Rectal smooth muscle tissue (tissue), 1 donor: ENCODE measurements around the gene DPH2.

ENCODE experiments used
- H3K27ac ChIP-seq: one replicate; pipeline ENCODE4 v1.7.0; 2013; ENCODE audit warnings: low read depth, low read length, inconsistent platforms
- H3K27me3 ChIP-seq: one replicate; pipeline ENCODE4 v1.7.0; 2013; ENCODE audit warnings: low read length; ENCODE audit not compliant: control insufficient read depth, insufficient read depth
- H3K36me3 ChIP-seq: one replicate; pipeline ENCODE4 v1.7.0; 2013; ENCODE audit warnings: low read length; ENCODE audit not compliant: control insufficient read depth, insufficient read depth
- H3K4me1 ChIP-seq: one replicate; pipeline ENCODE4 v1.7.0; 2013; ENCODE audit warnings: low read length; ENCODE audit not compliant: control insufficient read depth, insufficient read depth
- H3K4me3 ChIP-seq: one replicate; pipeline ENCODE4 v1.7.0; 2013; ENCODE audit warnings: low read length
- H3K9ac ChIP-seq: one replicate; pipeline ENCODE4 v1.7.0; 2013; ENCODE audit warnings: low read length

Gene DPH2

DNA sequence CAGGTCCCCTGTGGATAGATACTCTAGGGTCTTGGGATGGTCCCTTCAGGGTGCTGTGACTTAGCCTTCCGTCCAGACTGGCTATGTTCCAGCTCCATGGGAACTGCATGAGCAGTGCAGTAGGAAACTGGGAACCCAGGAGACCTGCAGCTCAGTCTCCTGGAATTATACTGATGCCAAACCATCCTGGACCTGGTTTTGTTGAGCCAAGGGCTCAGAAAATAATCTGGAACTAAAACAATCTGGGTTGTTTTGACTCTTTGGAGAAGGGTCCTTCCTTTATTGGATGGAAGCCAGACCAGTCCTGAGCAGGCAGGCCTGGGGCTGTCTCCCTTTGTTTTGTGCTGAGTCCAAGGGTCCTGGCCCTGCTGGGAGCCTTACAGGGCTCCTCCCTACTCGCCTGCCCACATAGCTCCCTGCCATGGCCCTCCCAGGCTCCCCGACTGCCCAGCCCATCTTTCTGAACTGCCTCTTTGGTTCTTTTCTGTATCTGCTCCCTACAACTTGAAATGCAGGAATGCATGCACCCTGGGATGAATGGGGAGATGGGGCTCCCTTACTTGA, 21.9 kb upstream of the DPH2 start:
- Histone ChIP-seq H3K27ac (peak overlapping the region; percentile 37), H3K4me3 (peak overlapping the region; percentile 100), H3K36me3 (peaks cover 7% of the 10 kb centered on the region), H3K27me3 (no peaks in the 10 kb centered on the region), H3K9ac (peak overlapping the region; percentile 49), H3K4me1 (peaks cover 23% of the 10 kb centered on the region)

- Histone ChIP-seq H3K4me1 (peaks cover 23% of the 10 kb centered on the region), H3K4me3 (no peak overlapping the region), H3K27ac (no peak overlapping the region), H3K36me3 (peaks cover 7% of the 10 kb centered on the region), H3K27me3 (no peaks in the 10 kb centered on the region), H3K9ac (no peak overlapping the region)
Measured at GRCh38 chr1:43949678-43950077, 20.1 kb upstream of the DPH2 start.

GRCh38 chr1:43951021-43951985, 18.5 kb upstream of the DPH2 start:
- peaks cover 13% of the 10 kb centered on the region for H3K4me1 ChIP-seq
- no peak overlapping the region for H3K27ac ChIP-seq
- no peak overlapping the region for H3K9ac ChIP-seq
- peaks cover 7% of the 10 kb centered on the region for H3K36me3 ChIP-seq
- no peak overlapping the region for H3K4me3 ChIP-seq
- no peaks in the 10 kb centered on the region for H3K27me3 ChIP-seq

GRCh38 chr1:43952731-43953346, 17.0 kb upstream of the DPH2 start:
- Histone ChIP-seq H3K9ac (no peak overlapping the region), H3K27ac (no peak overlapping the region), H3K4me1 (peaks cover 8% of the 10 kb centered on the region), H3K27me3 (no peaks in the 10 kb centered on the region), H3K4me3 (no peak overlapping the region), H3K36me3 (peaks cover 21% of the 10 kb centered on the region)

- H3K27ac ChIP-seq = no peak overlapping the region
- no peak overlapping the region for H3K9ac ChIP-seq
- H3K4me1 ChIP-seq = peaks cover 2% of the 10 kb centered on the region
- no peak overlapping the region for H3K4me3 ChIP-seq
- H3K36me3 ChIP-seq = peaks cover 25% of the 10 kb centered on the region
- H3K27me3 ChIP-seq = no peaks in the 10 kb centered on the region
Measured at GRCh38 chr1:43953361-43953760, 16.4 kb upstream of the DPH2 start.

GRCh38 chr1:43954036-43954435, 15.8 kb upstream of the DPH2 start:
- H3K9ac ChIP-seq = no peak overlapping the region
- H3K27ac ChIP-seq = no peak overlapping the region
- no peak overlapping the region for H3K4me3 ChIP-seq
- no peaks in the 10 kb centered on the region for H3K4me1 ChIP-seq
- no peaks in the 10 kb centered on the region for H3K27me3 ChIP-seq
- H3K36me3 ChIP-seq = peaks cover 25% of the 10 kb centered on the region

- no peak overlapping the region for H3K4me3 ChIP-seq
- H3K4me1 ChIP-seq = no peaks in the 10 kb centered on the region
- H3K27me3 ChIP-seq = no peaks in the 10 kb centered on the region
- no peak overlapping the region for H3K9ac ChIP-seq
- H3K27ac ChIP-seq = no peak overlapping the region
- peaks cover 20% of the 10 kb centered on the region for H3K36me3 ChIP-seq
Measured at GRCh38 chr1:43956234-43956633, 13.6 kb upstream of the DPH2 start.

GRCh38 chr1:43957407-43958040, 12.3 kb upstream of the DPH2 start:
- no peak overlapping the region for H3K9ac ChIP-seq
- peaks cover 22% of the 10 kb centered on the region for H3K36me3 ChIP-seq
- no peak overlapping the region for H3K4me3 ChIP-seq
- no peak overlapping the region for H3K27ac ChIP-seq
- H3K4me1 ChIP-seq = no peaks in the 10 kb centered on the region
- H3K27me3 ChIP-seq = no peaks in the 10 kb centered on the region

- Histone ChIP-seq H3K4me3 (no peak overlapping the region), H3K4me1 (no peaks in the 10 kb centered on the region), H3K27me3 (no peaks in the 10 kb centered on the region), H3K27ac (no peak overlapping the region), H3K36me3 (peaks cover 22% of the 10 kb centered on the region), H3K9ac (no peak overlapping the region)
Measured at GRCh38 chr1:43958351-43959255, 11.2 kb upstream of the DPH2 start.

GRCh38 chr1:43960798-43961197, 9.0 kb upstream of the DPH2 start:
- Histone ChIP-seq H3K27me3 (no peaks in the 10 kb centered on the region), H3K9ac (no peak overlapping the region), H3K4me3 (no peak overlapping the region), H3K4me1 (no peaks in the 10 kb centered on the region), H3K36me3 (peaks cover 22% of the 10 kb centered on the region), H3K27ac (no peak overlapping the region)

GRCh38 chr1:43961692-43962091, 8.1 kb upstream of the DPH2 start:
- no peaks in the 10 kb centered on the region for H3K4me1 ChIP-seq
- H3K36me3 ChIP-seq = peaks cover 19% of the 10 kb centered on the region

More at GRCh38 chr1:43961692-43962091, 8.1 kb upstream of the DPH2 start:
- Histone ChIP-seq H3K27ac (no peak overlapping the region), H3K27me3 (no peaks in the 10 kb centered on the region), H3K4me3 (no peak overlapping the region), H3K9ac (no peak overlapping the region)
